K562 (cell line): ENCODE results near the gene RTL10. TPM values are rescaled to one million over a fixed set of nuclear protein-coding genes. Genes with fewer than 3 reads are reported as not detected.

Source experiments
- ARID1B ChIP-seq: fragments of 450-650 bp; IDR thresholded peaks from 2 replicates; pipeline ENCODE4 v1.6.1; 2016; ENCODE audit warnings: antibody characterized with exemption, mild to moderate bottlenecking, inconsistent platforms
- ASH1L ChIP-seq: fragments of 450-650 bp; IDR thresholded peaks from 2 replicates; pipeline ENCODE4 v1.6.1; 2018; ENCODE audit warnings: borderline replicate concordance, mild to moderate bottlenecking, low read depth; ENCODE audit not compliant: partially characterized antibody
- FOXK1 ChIP-seq: sonication (generic); formaldehyde crosslinking; IDR thresholded peaks from 2 replicates; pipeline ENCODE4 v1.8.0; 2022; ENCODE audit warnings: missing genetic modification reagents, mild to moderate bottlenecking, borderline replicate concordance
- HDAC6 ChIP-seq: IDR thresholded peaks from 2 replicates; pipeline ENCODE4 v1.6.1; 2012; ENCODE audit warnings: low read depth, mild to moderate bottlenecking, control low read depth, inconsistent platforms, low read length, moderate library complexity
- RBM25 ChIP-seq: fragments of 200-400 bp; formaldehyde crosslinking; IDR thresholded peaks from 2 replicates; pipeline ENCODE4 v1.6.1; 2018; ENCODE audit warnings: low read length, low read depth, moderate library complexity; ENCODE audit not compliant: severe bottlenecking
- RHOXF2B ChIP-seq: fragments of 250-450 bp; sonication (Bioruptor Pico); conservative IDR thresholded peaks from 2 replicates; pipeline ENCODE4 v1.5.1; 2021
- SP1 ChIP-seq: sonication (generic); formaldehyde crosslinking; IDR thresholded peaks from 2 replicates; pipeline ENCODE4 v1.8.1; 2022; ENCODE audit warnings: mild to moderate bottlenecking, missing genetic modification reagents
- STAT5B ChIP-seq: fragments of 250-450 bp; sonication (Bioruptor Pico); IDR thresholded peaks from 2 replicates; pipeline ENCODE4 v1.8.0; 2021; ENCODE audit warnings: mild to moderate bottlenecking, inconsistent platforms
- TCF3 ChIP-seq: sonication (generic); formaldehyde crosslinking; IDR thresholded peaks from 2 replicates; pipeline ENCODE4 v1.4.0; 2020; ENCODE audit warnings: mild to moderate bottlenecking, missing genetic modification reagents
- WHSC1 ChIP-seq: IDR thresholded peaks from one replicate; pipeline ENCODE4 v1.6.1; 2012; ENCODE audit warnings: low read length, control low read depth, inconsistent platforms
- ZNF717 ChIP-seq: fragments of 250-450 bp; sonication (Bioruptor Pico); IDR thresholded peaks from 2 replicates; pipeline ENCODE4 v1.5.0; 2021
- polyA plus RNA-seq, 8 experiments: library from polyadenylated mRNA; depleted of rRNA in 4 of 8; stranded (reverse) in 5 of 8; unstranded in 3 of 8; fragments of >200 nt; fragmentation: Nextera tagmentation in 2 of 8; fragmentation: Illumina TruSeq in 1 of 8; extraction: Ambion mirVana in 2 of 8; extraction: Trizol in 1 of 8; gene quantifications; 2 replicates each; pipeline versions ENCODE4 v1.2.1 to v1.2.3, GENCODE V29; 2011 to 2014; ENCODE audit warnings: inconsistent platforms in 1 of 8, missing spikeins in 1 of 8
- total RNA-seq, 7 experiments: library from RNA; depleted of rRNA in 6 of 7; stranded (reverse); fragments of >200 nt in 6 of 7; fragmentation: Illumina TruSeq in 2 of 7; extraction: Trizol in 2 of 7; gene quantifications; 2 replicates each; pipeline versions ENCODE4 v1.2.1 to v1.2.3, GENCODE V29; 2011 to 2021; ENCODE audit warnings: low replicate concordance in 1 of 7
- TF ChIP-seq, protein P1 (sequence below): fragments of 450-650 bp; IDR thresholded peaks from 2 replicates; pipeline ENCODE4 v1.6.1; 2017; ENCODE audit warnings: antibody characterized with exemption, mild to moderate bottlenecking
- TF ChIP-seq, protein P2 (sequence below): sonication (generic); formaldehyde crosslinking; IDR thresholded peaks from 2 replicates; pipeline ENCODE4 v1.5.0; 2020; ENCODE audit warnings: missing genetic modification reagents
- TF ChIP-seq, protein P3 (sequence below): sonication (generic); formaldehyde crosslinking; IDR thresholded peaks from 2 replicates; pipeline ENCODE4 v1.8.1; 2023; ENCODE audit warnings: mild to moderate bottlenecking, missing genetic modification reagents, moderate library complexity
- TF ChIP-seq, protein P4 (sequence below): IDR thresholded peaks from 2 replicates; pipeline ENCODE4 v1.6.1; 2014; ENCODE audit warnings: antibody characterized with exemption
- TF ChIP-seq, protein P5 (sequence below), 2 experiments: IDR thresholded peaks; 2 replicates each; pipeline ENCODE4 v1.6.1; 2011; ENCODE audit warnings: borderline replicate concordance in 1 of 2, control low read depth in 1 of 2, low read depth in 1 of 2, low read length in 1 of 2, mild to moderate bottlenecking in 1 of 2, mixed read lengths in 1 of 2, moderate library complexity in 1 of 2; ENCODE audit not compliant: insufficient read depth in 1 of 2, insufficient read length in 1 of 2, poor library complexity in 1 of 2, severe bottlenecking in 1 of 2; ENCODE audit errors: extremely low read depth in 1 of 2

The RTL10 gene
- total and polyA plus RNA-seq, 9 of the 15 experiments (the other 6 are each of a cell fraction or from before 2014, with no cell fraction given): 19.8 to 75.5 (median 32.5) TPM

DNA sequence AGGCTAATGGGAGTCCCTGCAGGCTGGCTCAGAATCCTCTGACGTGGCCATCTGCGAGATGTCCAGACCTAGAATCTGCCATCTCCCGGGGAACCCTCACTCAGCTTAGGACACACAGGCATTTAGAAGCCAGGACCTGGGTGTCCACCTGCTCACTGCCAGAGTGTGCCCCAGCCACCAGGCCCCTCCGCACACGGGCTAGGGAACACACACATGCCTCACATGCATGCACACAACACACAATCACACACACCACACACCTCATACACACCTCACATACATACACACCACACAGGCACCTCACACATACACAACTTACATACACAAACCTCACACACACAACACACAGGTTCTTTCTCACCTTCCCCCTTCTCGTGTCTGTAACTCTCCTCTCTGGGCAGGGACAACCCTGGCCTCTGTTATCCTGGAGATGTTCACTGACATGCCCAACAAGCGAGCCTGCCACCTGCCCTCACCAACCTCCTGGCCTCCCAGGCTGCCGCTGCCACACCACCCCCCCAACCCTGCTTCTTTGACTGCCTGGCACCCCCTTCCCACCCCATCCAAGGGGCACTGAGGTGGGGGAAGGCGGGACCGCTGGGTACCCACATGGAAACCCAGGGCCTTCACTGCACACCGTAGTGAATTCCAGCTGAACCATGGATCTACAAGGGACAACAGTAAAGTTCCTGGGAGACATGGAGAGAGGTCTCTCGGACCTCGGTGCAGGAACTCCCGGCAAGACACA lies 38.1 kb downstream of the RTL10 start (continued):
- TF ChIP-seq, protein P1, sequence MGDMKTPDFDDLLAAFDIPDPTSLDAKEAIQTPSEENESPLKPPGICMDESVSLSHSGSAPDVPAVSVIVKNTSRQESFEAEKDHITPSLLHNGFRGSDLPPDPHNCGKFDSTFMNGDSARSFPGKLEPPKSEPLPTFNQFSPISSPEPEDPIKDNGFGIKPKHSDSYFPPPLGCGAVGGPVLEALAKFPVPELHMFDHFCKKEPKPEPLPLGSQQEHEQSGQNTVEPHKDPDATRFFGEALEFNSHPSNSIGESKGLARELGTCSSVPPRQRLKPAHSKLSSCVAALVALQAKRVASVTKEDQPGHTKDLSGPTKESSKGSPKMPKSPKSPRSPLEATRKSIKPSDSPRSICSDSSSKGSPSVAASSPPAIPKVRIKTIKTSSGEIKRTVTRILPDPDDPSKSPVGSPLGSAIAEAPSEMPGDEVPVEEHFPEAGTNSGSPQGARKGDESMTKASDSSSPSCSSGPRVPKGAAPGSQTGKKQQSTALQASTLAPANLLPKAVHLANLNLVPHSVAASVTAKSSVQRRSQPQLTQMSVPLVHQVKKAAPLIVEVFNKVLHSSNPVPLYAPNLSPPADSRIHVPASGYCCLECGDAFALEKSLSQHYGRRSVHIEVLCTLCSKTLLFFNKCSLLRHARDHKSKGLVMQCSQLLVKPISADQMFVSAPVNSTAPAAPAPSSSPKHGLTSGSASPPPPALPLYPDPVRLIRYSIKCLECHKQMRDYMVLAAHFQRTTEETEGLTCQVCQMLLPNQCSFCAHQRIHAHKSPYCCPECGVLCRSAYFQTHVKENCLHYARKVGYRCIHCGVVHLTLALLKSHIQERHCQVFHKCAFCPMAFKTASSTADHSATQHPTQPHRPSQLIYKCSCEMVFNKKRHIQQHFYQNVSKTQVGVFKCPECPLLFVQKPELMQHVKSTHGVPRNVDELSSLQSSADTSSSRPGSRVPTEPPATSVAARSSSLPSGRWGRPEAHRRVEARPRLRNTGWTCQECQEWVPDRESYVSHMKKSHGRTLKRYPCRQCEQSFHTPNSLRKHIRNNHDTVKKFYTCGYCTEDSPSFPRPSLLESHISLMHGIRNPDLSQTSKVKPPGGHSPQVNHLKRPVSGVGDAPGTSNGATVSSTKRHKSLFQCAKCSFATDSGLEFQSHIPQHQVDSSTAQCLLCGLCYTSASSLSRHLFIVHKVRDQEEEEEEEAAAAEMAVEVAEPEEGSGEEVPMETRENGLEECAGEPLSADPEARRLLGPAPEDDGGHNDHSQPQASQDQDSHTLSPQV: no peak
- TF ChIP-seq STAT5B (no peak), ZNF717 (CRISPR knock-in tag) (no peak), RBM25 (no peak), SP1 (no peak), ASH1L (no peak), FOXK1 (CRISPR knock-in tag) (no peak), HDAC6 (0 out of 2 replicates have a peak, but pooled peaks have one; percentile 67), ARID1B (peak; percentile 43), RHOXF2B (no peak), WHSC1 (peak; percentile 100), TCF3 (CRISPR knock-in tag) (no peak)
- TF ChIP-seq, protein P2, sequence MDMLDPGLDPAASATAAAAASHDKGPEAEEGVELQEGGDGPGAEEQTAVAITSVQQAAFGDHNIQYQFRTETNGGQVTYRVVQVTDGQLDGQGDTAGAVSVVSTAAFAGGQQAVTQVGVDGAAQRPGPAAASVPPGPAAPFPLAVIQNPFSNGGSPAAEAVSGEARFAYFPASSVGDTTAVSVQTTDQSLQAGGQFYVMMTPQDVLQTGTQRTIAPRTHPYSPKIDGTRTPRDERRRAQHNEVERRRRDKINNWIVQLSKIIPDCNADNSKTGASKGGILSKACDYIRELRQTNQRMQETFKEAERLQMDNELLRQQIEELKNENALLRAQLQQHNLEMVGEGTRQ (CRISPR knock-in tag): no peak
- TF ChIP-seq, protein P3, sequence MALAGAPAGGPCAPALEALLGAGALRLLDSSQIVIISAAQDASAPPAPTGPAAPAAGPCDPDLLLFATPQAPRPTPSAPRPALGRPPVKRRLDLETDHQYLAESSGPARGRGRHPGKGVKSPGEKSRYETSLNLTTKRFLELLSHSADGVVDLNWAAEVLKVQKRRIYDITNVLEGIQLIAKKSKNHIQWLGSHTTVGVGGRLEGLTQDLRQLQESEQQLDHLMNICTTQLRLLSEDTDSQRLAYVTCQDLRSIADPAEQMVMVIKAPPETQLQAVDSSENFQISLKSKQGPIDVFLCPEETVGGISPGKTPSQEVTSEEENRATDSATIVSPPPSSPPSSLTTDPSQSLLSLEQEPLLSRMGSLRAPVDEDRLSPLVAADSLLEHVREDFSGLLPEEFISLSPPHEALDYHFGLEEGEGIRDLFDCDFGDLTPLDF (CRISPR knock-in tag): 0 out of 2 replicates have a peak, but pooled peaks have one; percentile 4
- TF ChIP-seq, protein P4, sequence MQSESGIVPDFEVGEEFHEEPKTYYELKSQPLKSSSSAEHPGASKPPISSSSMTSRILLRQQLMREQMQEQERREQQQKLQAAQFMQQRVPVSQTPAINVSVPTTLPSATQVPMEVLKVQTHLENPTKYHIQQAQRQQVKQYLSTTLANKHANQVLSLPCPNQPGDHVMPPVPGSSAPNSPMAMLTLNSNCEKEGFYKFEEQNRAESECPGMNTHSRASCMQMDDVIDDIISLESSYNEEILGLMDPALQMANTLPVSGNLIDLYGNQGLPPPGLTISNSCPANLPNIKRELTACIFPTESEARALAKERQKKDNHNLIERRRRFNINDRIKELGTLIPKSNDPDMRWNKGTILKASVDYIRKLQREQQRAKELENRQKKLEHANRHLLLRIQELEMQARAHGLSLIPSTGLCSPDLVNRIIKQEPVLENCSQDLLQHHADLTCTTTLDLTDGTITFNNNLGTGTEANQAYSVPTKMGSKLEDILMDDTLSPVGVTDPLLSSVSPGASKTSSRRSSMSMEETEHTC: no peak
- TF ChIP-seq, protein P5, sequence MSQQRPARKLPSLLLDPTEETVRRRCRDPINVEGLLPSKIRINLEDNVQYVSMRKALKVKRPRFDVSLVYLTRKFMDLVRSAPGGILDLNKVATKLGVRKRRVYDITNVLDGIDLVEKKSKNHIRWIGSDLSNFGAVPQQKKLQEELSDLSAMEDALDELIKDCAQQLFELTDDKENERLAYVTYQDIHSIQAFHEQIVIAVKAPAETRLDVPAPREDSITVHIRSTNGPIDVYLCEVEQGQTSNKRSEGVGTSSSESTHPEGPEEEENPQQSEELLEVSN (IDR thresholded peaks at IDR 0.05; ENCODE audit: borderline replicate concordance in 1 of 2, extremely low read depth in 1 of 2, insufficient read depth in 1 of 2, insufficient read length in 1 of 2, low read depth in 1 of 2, low read length in 1 of 2, poor library complexity in 1 of 2, severe bottlenecking in 1 of 2): no peak
